H9 (cell line): ENCODE measurements around the gene ATP11C. TPM values are rescaled to one million over a fixed set of nuclear protein-coding genes. Genes with fewer than 3 reads are reported as not detected.

ENCODE experiments used
- DNase-seq: peaks from one replicate; pipeline ENCODE4 v3.0.0-alpha.2; 2017
- H2AFZ ChIP-seq: one replicate; pipeline ENCODE4 v1.6.1; 2013; ENCODE audit warnings: mild to moderate bottlenecking, low read length, control low read depth, moderate library complexity
- H2AK5ac ChIP-seq: 2 replicates; pipeline ENCODE4 v1.6.1; 2013; ENCODE audit warnings: low read length, control low read depth, mixed read lengths; ENCODE audit not compliant: insufficient read length
- H2BK120ac ChIP-seq: one replicate; pipeline ENCODE4 v1.6.1; 2013; ENCODE audit warnings: low read depth, mild to moderate bottlenecking, low read length, control low read depth, inconsistent platforms; ENCODE audit not compliant: poor library complexity, severe bottlenecking
- H2BK12ac ChIP-seq: 2 replicates; pipeline ENCODE4 v1.6.1; 2013; ENCODE audit warnings: low read length, control low read depth, mixed read lengths, low read depth; ENCODE audit not compliant: insufficient read length
- H2BK15ac ChIP-seq: 2 replicates; pipeline ENCODE4 v1.6.1; 2013; ENCODE audit warnings: low read depth, low read length, control low read depth
- H2BK20ac ChIP-seq: one replicate; pipeline ENCODE4 v1.6.1; 2013; ENCODE audit warnings: low read depth, mild to moderate bottlenecking, low read length, control low read depth, inconsistent platforms; ENCODE audit not compliant: poor library complexity, severe bottlenecking
- H2BK5ac ChIP-seq: 2 replicates; pipeline ENCODE4 v1.6.1; 2013; ENCODE audit warnings: low read length, control low read depth, mixed read lengths; ENCODE audit not compliant: insufficient read length
- H3K14ac ChIP-seq: 2 replicates; pipeline ENCODE4 v1.6.1; 2013; ENCODE audit warnings: low read length, control low read depth; ENCODE audit not compliant: insufficient read depth
- H3K18ac ChIP-seq: 2 replicates; pipeline ENCODE4 v1.6.1; 2013; ENCODE audit warnings: low read depth, mild to moderate bottlenecking, mixed read lengths, low read length, control low read depth; ENCODE audit not compliant: insufficient read length
- H3K23ac ChIP-seq: 2 replicates; pipeline ENCODE4 v1.6.1; 2013; ENCODE audit warnings: low read length, control low read depth, mixed read lengths, low read depth; ENCODE audit not compliant: insufficient read length
- H3K23me2 ChIP-seq: 2 replicates; pipeline ENCODE4 v1.6.1; 2013; ENCODE audit warnings: low read depth, mild to moderate bottlenecking, mixed read lengths, low read length, control low read depth; ENCODE audit not compliant: insufficient read length, poor library complexity, severe bottlenecking
- H3K27ac ChIP-seq: 2 replicates; pipeline ENCODE4 v1.5.1; 2013; ENCODE audit warnings: low read length, control low read depth, mixed read lengths, low read depth; ENCODE audit not compliant: insufficient read length
- H3K27me3 ChIP-seq: 2 replicates; pipeline ENCODE4 v1.6.1; 2013; ENCODE audit warnings: low read length, control low read depth, inconsistent platforms; ENCODE audit not compliant: insufficient read depth
- H3K4ac ChIP-seq: 2 replicates; pipeline ENCODE4 v1.6.1; 2013; ENCODE audit warnings: low read depth, mild to moderate bottlenecking, control low read depth, inconsistent platforms, low read length, moderate library complexity
- H3K4me1 ChIP-seq: 2 replicates; pipeline ENCODE4 v1.6.1; 2013; ENCODE audit warnings: low read length, control low read depth, inconsistent platforms; ENCODE audit not compliant: insufficient read depth
- H3K4me2 ChIP-seq: 2 replicates; pipeline ENCODE4 v1.6.1; 2013; ENCODE audit warnings: low read length, control low read depth, mixed read lengths; ENCODE audit not compliant: insufficient read length, insufficient read depth
- H3K56ac ChIP-seq: 2 replicates; pipeline ENCODE4 v1.6.1; 2013; ENCODE audit warnings: low read depth, mild to moderate bottlenecking, mixed read lengths, low read length, control low read depth; ENCODE audit not compliant: insufficient read length
- H3K79me1 ChIP-seq: 2 replicates; pipeline ENCODE4 v1.6.1; 2013; ENCODE audit warnings: low read depth, mild to moderate bottlenecking, moderate library complexity, low read length, control low read depth, inconsistent platforms; ENCODE audit not compliant: insufficient read depth, poor library complexity, severe bottlenecking
- H3K79me2 ChIP-seq: 2 replicates; pipeline ENCODE4 v1.6.1; 2013; ENCODE audit warnings: low read length, control low read depth, inconsistent platforms; ENCODE audit not compliant: insufficient read depth
- H3K9ac ChIP-seq: 2 replicates; pipeline ENCODE4 v1.6.1; 2013; ENCODE audit warnings: low read length, control low read depth, mixed read lengths; ENCODE audit not compliant: insufficient read length; ENCODE audit errors: extremely low read depth
- H3K9me3 ChIP-seq: one replicate; pipeline ENCODE4 v1.6.1; 2013; ENCODE audit warnings: low read depth, low read length, inconsistent platforms; ENCODE audit not compliant: control insufficient read depth
- H3T11ph ChIP-seq: one replicate; pipeline ENCODE4 v1.6.1; 2013; ENCODE audit warnings: mild to moderate bottlenecking, low read length, control low read depth, inconsistent platforms
- H4K20me1 ChIP-seq: one replicate; pipeline ENCODE4 v1.6.1; 2013; ENCODE audit not compliant: control insufficient read depth, insufficient read length, insufficient read depth
- H4K5ac ChIP-seq: 2 replicates; pipeline ENCODE4 v1.6.1; 2013; ENCODE audit warnings: low read depth, mild to moderate bottlenecking, mixed read lengths, low read length, control low read depth; ENCODE audit not compliant: insufficient read length
- H4K8ac ChIP-seq: replicated peaks from 2 replicates; pipeline ENCODE4 v1.6.1; 2013; ENCODE audit warnings: low read length, control low read depth, mixed read lengths, low read depth; ENCODE audit not compliant: insufficient read length
- H4K91ac ChIP-seq: 2 replicates; pipeline ENCODE4 v1.6.1; 2013; ENCODE audit warnings: low read depth, mild to moderate bottlenecking, moderate library complexity, mixed read lengths, low read length, control low read depth; ENCODE audit not compliant: insufficient read length
- H3K27ac Mint-ChIP-seq, 3 experiments: 2 replicates in 2 of 3; 3 replicates in 1 of 3; pipeline ENCODE4 v1.8.0; 2020 to 2021; ENCODE audit warnings: mixed read lengths in 3 of 3, mild to moderate bottlenecking in 1 of 3, moderate library complexity in 1 of 3
- H3K27me3 Mint-ChIP-seq: 2 replicates; pipeline ENCODE4 v1.8.0; 2021; ENCODE audit warnings: low read depth, mild to moderate bottlenecking, moderate library complexity, mixed read lengths
- H3K36me3 Mint-ChIP-seq, 3 experiments: 2 replicates in 2 of 3; 3 replicates in 1 of 3; pipeline ENCODE4 v1.8.0; 2020 to 2021; ENCODE audit warnings: low read depth in 3 of 3, mixed read lengths in 3 of 3; ENCODE audit not compliant: insufficient read depth in 1 of 3
- H3K4me1 Mint-ChIP-seq, 2 experiments: 2 replicates each; pipeline ENCODE4 v1.8.0; 2020; ENCODE audit warnings: mixed read lengths in 2 of 2
- H3K4me3 Mint-ChIP-seq, 2 experiments: 2 replicates in 1 of 2; 3 replicates in 1 of 2; pipeline ENCODE4 v1.8.0; 2020 to 2021; ENCODE audit warnings: mild to moderate bottlenecking in 2 of 2, mixed read lengths in 2 of 2, moderate library complexity in 1 of 2
- H3K9me3 Mint-ChIP-seq, 2 experiments: 2 replicates in 1 of 2; 3 replicates in 1 of 2; pipeline ENCODE4 v1.8.0; 2020; ENCODE audit warnings: mild to moderate bottlenecking in 2 of 2, mixed read lengths in 2 of 2, moderate library complexity in 1 of 2
- CTCF ChIP-seq: fragments of 200-600 bp; sonication (generic); conservative IDR thresholded peaks from 3 replicates; pipeline ENCODE4 v1.8.0; 2021; ENCODE audit warnings: antibody characterized with exemption, mild to moderate bottlenecking
- WGBS: extraction: QIAGEN DNeasy Blood & Tissue Kit; methylation state at CpG from one replicate; pipeline ENCODE4 v1.1.7; 2013; ENCODE audit warnings: missing lambda C conversion rate, low lambda C conversion rate, mixed read lengths; ENCODE audit not compliant: insufficient read length; ENCODE audit errors: extremely low coverage; 5-methylcytosine and 5-hydroxymethylcytosine counted together
- total RNA-seq: library from RNA; stranded (reverse); gene quantifications from 2 replicates; pipeline ENCODE4 v1.2.1, GENCODE V29; 2021

ATP11C gene
- total RNA-seq, 1 experiment from 2014 or later, result 28.4 TPM

GRCh38 chrX:139889760-139890159 lies 43.1 kb downstream of the ATP11C start:
- H3K27ac Mint-ChIP-seq, result no peak overlapping the region; a peak in 1 of 7 replicates
- no peak overlapping the region for H3K4me3 Mint-ChIP-seq
- no peak overlapping the region for H2BK120ac ChIP-seq
- H4K91ac ChIP-seq, result no peak overlapping the region
- H3K79me2 ChIP-seq, result peaks cover 14% of the 10 kb centered on the region; the same call in 1 of the 2 replicates
- peaks cover 0 to 3% of the 10 kb centered on the region in 2 experiments; a peak in 1 of 4 replicates for H3K4me1 Mint-ChIP-seq
- no peak overlapping the region for H3K4ac ChIP-seq
- H2BK5ac ChIP-seq, result no peak overlapping the region
- no peak for DNase-seq
- no peaks in the 10 kb centered on the region for H3K23me2 ChIP-seq
- peaks cover 5% of the 10 kb centered on the region for H3K79me1 ChIP-seq
- H3K23ac ChIP-seq, result no peak overlapping the region
- no peaks in the 10 kb centered on the region for H3K9me3 ChIP-seq
- H2AK5ac ChIP-seq, result no peak overlapping the region
- no peak overlapping the region for H2BK12ac ChIP-seq
- H3K4me2 ChIP-seq, result no peak overlapping the region
- no peak overlapping the region for H3K56ac ChIP-seq
- H3K18ac ChIP-seq, result no peak overlapping the region
- H3K27me3 ChIP-seq, result no peaks in the 10 kb centered on the region
- H4K20me1 ChIP-seq, result no peaks in the 10 kb centered on the region
- H3K4me1 ChIP-seq, result peaks cover 2% of the 10 kb centered on the region; the same call in 1 of the 2 replicates
- no peak overlapping the region for H2AFZ ChIP-seq
- H3K36me3 Mint-ChIP-seq, result peaks cover 0 to 8% (median 0%) of the 10 kb centered on the region in 3 experiments; a peak in 5 of 7 replicates
- no peak overlapping the region for H2BK15ac ChIP-seq
- no peak for TF ChIP-seq CTCF
- H4K8ac ChIP-seq, result no peak overlapping the region
- H3K9me3 Mint-ChIP-seq, result peaks cover 2 to 52% of the 10 kb centered on the region in 2 experiments; a peak in 4 of 5 replicates
- no CpG with 5 or more reads among the region's 1 CpG for WGBS
- no peak overlapping the region for H3K14ac ChIP-seq
- H3K9ac ChIP-seq, result no peak overlapping the region
- no peak overlapping the region for H2BK20ac ChIP-seq
- no peaks in the 10 kb centered on the region for H3K27me3 Mint-ChIP-seq
- H4K5ac ChIP-seq, result no peak overlapping the region
- no peak overlapping the region for H3K27ac ChIP-seq
- H3T11ph ChIP-seq, result no peak overlapping the region
